Spleen (tissue), 7 donors: Measurements from ENCODE around the gene SEMA4G.

ENCODE experiments used
- POLR2A ChIP-seq, 3 donors: fragments of 450-650 bp; IDR thresholded peaks; one replicate each; pipeline ENCODE4 v1.5.1; 2017; ENCODE audit warnings: antibody characterized with exemption in 3 of 3, mild to moderate bottlenecking in 1 of 3
- TF ChIP-seq, protein P1 (sequence below), 11 experiments: fragments of 200-600 bp in 7 of 11; fragments of 450-650 bp in 4 of 11; sonication (generic) in 4 of 11; IDR thresholded peaks in 8 of 11; conservative IDR thresholded peaks in 3 of 11; 1 replicate in 7 of 11; 2 replicates in 4 of 11; pipeline versions ENCODE4 v1.4.0 to v1.8.0; 2016 to 2021; ENCODE audit warnings: antibody characterized with exemption in 11 of 11, inconsistent platforms in 4 of 11, mild to moderate bottlenecking in 1 of 11
- donor health status: DM: no; HTN: no; CAD: no; lungs with moderate emphysema.
- donor health status: DM: no; HTN: no; CAD: no.
- donor health status: DM: no; HTN: no; CAD: no.

DNA sequence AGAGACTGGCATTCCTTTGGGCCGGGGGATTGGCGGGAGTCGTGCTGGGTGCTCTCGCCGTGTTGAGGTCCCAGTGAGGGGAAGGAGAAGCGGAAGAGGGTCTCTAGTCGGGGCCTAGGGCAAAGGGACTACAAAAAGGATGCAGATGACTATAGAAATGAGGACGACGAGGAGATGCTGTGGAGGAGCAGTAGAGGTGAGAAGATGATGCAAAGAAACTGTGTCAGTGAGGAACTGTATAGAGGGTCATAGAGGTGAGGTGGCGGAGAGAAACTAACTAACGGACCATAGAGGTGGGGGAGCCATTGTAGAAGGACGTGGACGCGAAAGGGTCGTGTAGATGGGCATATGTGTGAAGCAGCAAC lies 18.4 kb downstream of the SEMA4G start:
- TF ChIP-seq, protein P1, sequence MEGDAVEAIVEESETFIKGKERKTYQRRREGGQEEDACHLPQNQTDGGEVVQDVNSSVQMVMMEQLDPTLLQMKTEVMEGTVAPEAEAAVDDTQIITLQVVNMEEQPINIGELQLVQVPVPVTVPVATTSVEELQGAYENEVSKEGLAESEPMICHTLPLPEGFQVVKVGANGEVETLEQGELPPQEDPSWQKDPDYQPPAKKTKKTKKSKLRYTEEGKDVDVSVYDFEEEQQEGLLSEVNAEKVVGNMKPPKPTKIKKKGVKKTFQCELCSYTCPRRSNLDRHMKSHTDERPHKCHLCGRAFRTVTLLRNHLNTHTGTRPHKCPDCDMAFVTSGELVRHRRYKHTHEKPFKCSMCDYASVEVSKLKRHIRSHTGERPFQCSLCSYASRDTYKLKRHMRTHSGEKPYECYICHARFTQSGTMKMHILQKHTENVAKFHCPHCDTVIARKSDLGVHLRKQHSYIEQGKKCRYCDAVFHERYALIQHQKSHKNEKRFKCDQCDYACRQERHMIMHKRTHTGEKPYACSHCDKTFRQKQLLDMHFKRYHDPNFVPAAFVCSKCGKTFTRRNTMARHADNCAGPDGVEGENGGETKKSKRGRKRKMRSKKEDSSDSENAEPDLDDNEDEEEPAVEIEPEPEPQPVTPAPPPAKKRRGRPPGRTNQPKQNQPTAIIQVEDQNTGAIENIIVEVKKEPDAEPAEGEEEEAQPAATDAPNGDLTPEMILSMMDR (IDR thresholded peaks at IDR 0.05 in 8 of 11, conservative IDR thresholded peaks at IDR 0.05 in 3 of 11): no peak
- no peak for TF ChIP-seq POLR2A (IDR thresholded peaks at IDR 0.05)
